ENCODE results near the gene ZFP1.

GRCh38 chr16:75208861-75209505 is 60.7 kb downstream of the ZFP1 start:
- no peak for TF ChIP-seq CTCF (conservative IDR thresholded peaks at IDR 0.05; ENCODE audit: low read length)
- TF ChIP-seq EZH2phosphoT487 (IDR thresholded peaks at IDR 0.05; ENCODE audit: borderline replicate concordance, low read depth, low read length): no peak
